Lung (tissue), 12 donors: ENCODE results near the gene ABHD4. TPM values are rescaled to one million over a fixed set of nuclear protein-coding genes. Genes with fewer than 3 reads are reported as not detected.

Experiments used
- ATAC-seq: fragments of 200-7000 bp; cut with Tn5 transposase; one replicate; pipeline ENCODE4 v1.9.1; 2020; ENCODE audit warnings: moderate number of reproducible peaks; ENCODE audit not compliant: insufficient read depth, low FRiP score
- DNase-seq, 3 donors: peaks; one replicate each; pipeline ENCODE4 v3.0.0-alpha.2; 2013 to 2017
- H3K27ac ChIP-seq, 2 donors: one replicate each; pipeline ENCODE4 v1.5.1; 2013; ENCODE audit warnings: mild to moderate bottlenecking in 2 of 2, moderate library complexity in 2 of 2, control low read depth in 1 of 2, inconsistent platforms in 1 of 2, low read depth in 1 of 2, low read length in 1 of 2
- H3K27me3 ChIP-seq, 3 donors: one replicate each; pipeline ENCODE4 v1.5.1; 2013; ENCODE audit warnings: low read length in 2 of 3; ENCODE audit not compliant: control insufficient read depth in 3 of 3, insufficient read depth in 3 of 3
- H3K36me3 ChIP-seq, 4 donors: one replicate each; pipeline ENCODE4 v1.5.1; 2013; ENCODE audit warnings: low read length in 4 of 4, mild to moderate bottlenecking in 1 of 4, moderate library complexity in 1 of 4; ENCODE audit not compliant: control insufficient read depth in 4 of 4, insufficient read depth in 4 of 4
- H3K4me1 ChIP-seq, 5 donors: one replicate each; pipeline ENCODE4 v1.5.1; 2013; ENCODE audit warnings: low read length in 5 of 5, mild to moderate bottlenecking in 2 of 5, moderate library complexity in 1 of 5; ENCODE audit not compliant: control insufficient read depth in 5 of 5, insufficient read depth in 5 of 5
- H3K4me3 ChIP-seq: one replicate; pipeline ENCODE4 v1.5.1; 2013; ENCODE audit warnings: mild to moderate bottlenecking, control low read depth, moderate library complexity
- H3K9ac ChIP-seq, 2 donors: one replicate each; pipeline ENCODE4 v1.5.1; 2013; ENCODE audit warnings: low read length in 2 of 2, control low read depth in 1 of 2; ENCODE audit not compliant: insufficient read depth in 1 of 2
- H3K9me3 ChIP-seq, 4 donors: one replicate each; pipeline ENCODE4 v1.5.1; 2013; ENCODE audit warnings: low read length in 3 of 4, mild to moderate bottlenecking in 1 of 4, moderate library complexity in 1 of 4; ENCODE audit not compliant: control insufficient read depth in 4 of 4, insufficient read depth in 3 of 4
- WGBS, 2 donors: extraction: QIAGEN DNeasy Blood & Tissue Kit; methylation state at CpG; one replicate each; pipeline ENCODE4 v1.1.7; 2013; 5-methylcytosine and 5-hydroxymethylcytosine counted together
- polyA plus RNA-seq, 2 donors: library from polyadenylated mRNA; stranded (reverse); fragments of 200-250 nt; gene quantifications; one replicate each; pipeline ENCODE4 v1.2.1, GENCODE V29; 2013
- total RNA-seq, 2 donors: library from RNA; depleted of rRNA in 1 of 2; stranded (reverse); fragments of >200 nt in 1 of 2; gene quantifications; one replicate each; pipeline ENCODE4 v1.2.1, GENCODE V29; 2014 to 2021
- TF ChIP-seq, protein P1 (sequence below): IDR thresholded peaks from 2 replicates; pipeline ENCODE4 v1.5.1; 2012; ENCODE audit warnings: mild to moderate bottlenecking; ENCODE audit errors: control extremely low read depth, extremely low read depth
- donor health status: control.
- donor health status: control.
- donor health status: Bipolar disorder and iron deficiency.
- donor health status: healthy.
- donor health status: DM: yes; HTN: yes; CAD: no.

The ABHD4 gene
- total and polyA plus RNA-seq, 4 donors = 14.9 to 34.0 (median 23.9) TPM

DNA sequence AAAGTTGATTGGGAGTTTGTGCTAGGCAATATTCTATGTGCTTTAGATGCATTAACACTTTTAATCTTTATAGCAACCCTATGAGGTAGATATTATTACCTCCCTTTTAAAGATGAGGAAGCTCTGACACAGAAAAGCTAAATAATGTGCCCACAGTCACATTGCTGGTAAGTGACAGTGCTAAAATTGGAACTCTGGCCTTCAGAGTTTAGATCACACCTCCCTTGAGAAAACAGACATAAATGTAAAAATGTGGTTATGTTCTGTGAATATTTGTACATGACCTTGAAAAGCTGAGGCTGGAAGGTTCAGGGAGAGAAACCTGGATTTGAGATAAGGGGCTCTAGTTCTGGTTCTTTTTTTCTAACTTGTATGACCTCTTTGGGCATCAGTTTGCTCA is 1.9 kb downstream of the ABHD4 start:
- H3K27me3 ChIP-seq = no peaks in the 10 kb centered on the region
- H3K4me1 ChIP-seq = peaks cover 4 to 13% (median 7%) of the 10 kb centered on the region in 5 donors
- ATAC-seq = no peak
- H3K4me3 ChIP-seq = no peak overlapping the region
- H3K9ac ChIP-seq = no peak overlapping the region
- no peak overlapping the region for H3K27ac ChIP-seq
- no peak for DNase-seq
- TF ChIP-seq, protein P1, sequence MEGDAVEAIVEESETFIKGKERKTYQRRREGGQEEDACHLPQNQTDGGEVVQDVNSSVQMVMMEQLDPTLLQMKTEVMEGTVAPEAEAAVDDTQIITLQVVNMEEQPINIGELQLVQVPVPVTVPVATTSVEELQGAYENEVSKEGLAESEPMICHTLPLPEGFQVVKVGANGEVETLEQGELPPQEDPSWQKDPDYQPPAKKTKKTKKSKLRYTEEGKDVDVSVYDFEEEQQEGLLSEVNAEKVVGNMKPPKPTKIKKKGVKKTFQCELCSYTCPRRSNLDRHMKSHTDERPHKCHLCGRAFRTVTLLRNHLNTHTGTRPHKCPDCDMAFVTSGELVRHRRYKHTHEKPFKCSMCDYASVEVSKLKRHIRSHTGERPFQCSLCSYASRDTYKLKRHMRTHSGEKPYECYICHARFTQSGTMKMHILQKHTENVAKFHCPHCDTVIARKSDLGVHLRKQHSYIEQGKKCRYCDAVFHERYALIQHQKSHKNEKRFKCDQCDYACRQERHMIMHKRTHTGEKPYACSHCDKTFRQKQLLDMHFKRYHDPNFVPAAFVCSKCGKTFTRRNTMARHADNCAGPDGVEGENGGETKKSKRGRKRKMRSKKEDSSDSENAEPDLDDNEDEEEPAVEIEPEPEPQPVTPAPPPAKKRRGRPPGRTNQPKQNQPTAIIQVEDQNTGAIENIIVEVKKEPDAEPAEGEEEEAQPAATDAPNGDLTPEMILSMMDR = no peak
- no peaks in the 10 kb centered on the region for H3K9me3 ChIP-seq
- peaks cover 14 to 31% (median 24%) of the 10 kb centered on the region in 4 donors for H3K36me3 ChIP-seq

- no peaks in the 10 kb centered on the region for H3K27me3 ChIP-seq
- H3K9me3 ChIP-seq = no peaks in the 10 kb centered on the region
- no peak overlapping the region for H3K27ac ChIP-seq
- WGBS, 2 donors = 68 to 84% methylated on average over 2 of the region's 2 CpGs
- H3K36me3 ChIP-seq = peaks cover 22 to 37% (median 34%) of the 10 kb centered on the region in 4 donors
- no peak overlapping the region for H3K4me3 ChIP-seq
- ATAC-seq (no peak), DNase-seq (no peak)
- H3K4me1 ChIP-seq = peaks cover 4 to 13% (median 7%) of the 10 kb centered on the region in 5 donors
- TF ChIP-seq, protein P1 = no peak
- H3K9ac ChIP-seq = no peak overlapping the region
These were observed 3.4 kb downstream of the ABHD4 start for GRCh38 chr14:22601456-22601855.

DNA sequence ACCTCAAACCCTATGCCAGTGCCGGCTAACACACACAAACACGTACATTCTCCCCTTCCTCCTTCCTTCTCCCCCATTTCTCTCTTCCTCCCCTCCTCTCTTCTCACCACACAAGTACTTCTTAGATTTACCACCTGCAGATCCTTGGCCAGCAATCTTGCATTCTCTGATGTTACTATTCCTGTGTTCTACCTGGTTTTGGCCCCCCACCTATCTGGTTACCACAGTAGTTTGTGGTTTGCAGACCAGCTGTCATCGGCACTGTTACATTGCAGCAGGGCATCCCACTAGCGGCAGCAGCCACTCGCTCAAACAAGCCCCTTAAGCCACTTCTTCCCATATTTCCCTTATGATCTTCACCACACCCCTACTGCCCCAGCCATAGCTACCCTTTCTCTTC is 3.9 kb downstream of the ABHD4 start:
- Histone ChIP-seq H3K27ac (no peak overlapping the region), H3K27me3 (no peaks in the 10 kb centered on the region), H3K36me3 (peaks cover 24 to 37% (median 35%) of the 10 kb centered on the region in 4 donors), H3K4me3 (no peak overlapping the region), H3K9ac (no peak overlapping the region), H3K4me1 (peaks cover 4 to 13% (median 7%) of the 10 kb centered on the region in 5 donors), H3K9me3 (no peaks in the 10 kb centered on the region)
- 51 to 83% methylated on average over 5 of the region's 5 CpGs for WGBS, 2 donors
- TF ChIP-seq, protein P1 = no peak
- DNase-seq (no peak), ATAC-seq (no peak)

- H3K27ac ChIP-seq = no peak overlapping the region
- TF ChIP-seq, protein P1 = no peak
- peaks cover 4 to 10% (median 7%) of the 10 kb centered on the region in 5 donors for H3K4me1 ChIP-seq
These were observed 4.8 kb downstream of the ABHD4 start for GRCh38 chr14:22602862-22603261.

More at GRCh38 chr14:22602862-22603261, 4.8 kb downstream of the ABHD4 start:
- Histone ChIP-seq H3K4me3 (no peak overlapping the region), H3K27me3 (no peaks in the 10 kb centered on the region), H3K9me3 (no peaks in the 10 kb centered on the region), H3K9ac (no peak overlapping the region), H3K36me3 (peaks cover 29 to 44% (median 38%) of the 10 kb centered on the region in 4 donors)
- DNase-seq (no peak), ATAC-seq (no peak)
